Amniotic epithelial cell (primary cell): ENCODE data around the gene SDSL.

Source experiments
- DNase-seq: peaks from one replicate; pipeline ENCODE4 v3.0.0-alpha.2; 2010; ENCODE audit warnings: low read depth

SDSL gene

GRCh38 chr12:113468365-113469223, 46.4 kb downstream of the SDSL start:
- no peak for DNase-seq

- no peak for DNase-seq
These were observed 47.2 kb downstream of the SDSL start for GRCh38 chr12:113469224-113469948.

GRCh38 chr12:113469949-113470743, 48.0 kb downstream of the SDSL start:
- DNase-seq: no peak

GRCh38 chr12:113470871-113471618, 48.9 kb downstream of the SDSL start:
- no peak for DNase-seq

GRCh38 chr12:113471619-113472171, 49.5 kb downstream of the SDSL start, which contains the start of gene LHX5:
TSS of gene LHX5 (minus strand) at chr12:113471871. CDS start at chr12:113471498, 373 bp downstream.
- DNase-seq: no peak

- DNase-seq: no peak
These were observed 50.3 kb downstream of the SDSL start for GRCh38 chr12:113472191-113473121.

- DNase-seq: no peak
These were observed 51.2 kb downstream of the SDSL start for GRCh38 chr12:113473400-113473799.

- DNase-seq: no peak
These were observed 51.8 kb downstream of the SDSL start for GRCh38 chr12:113473942-113474341.

- no peak for DNase-seq
These were observed 52.7 kb downstream of the SDSL start for GRCh38 chr12:113474635-113475436.

- no peak for DNase-seq
These were observed 53.4 kb downstream of the SDSL start for GRCh38 chr12:113475451-113476175.

GRCh38 chr12:113476176-113476986, 54.2 kb downstream of the SDSL start:
- DNase-seq: no peak

GRCh38 chr12:113477171-113477841, 55.1 kb downstream of the SDSL start:
- DNase-seq: no peak

- DNase-seq: no peak
These were observed 55.6 kb downstream of the SDSL start for GRCh38 chr12:113477842-113478215.

GRCh38 chr12:113478351-113479011, 56.3 kb downstream of the SDSL start:
- no peak for DNase-seq

- no peak for DNase-seq
These were observed 57.0 kb downstream of the SDSL start for GRCh38 chr12:113479216-113479589.

GRCh38 chr12:113479590-113480335, 57.6 kb downstream of the SDSL start:
- peak; percentile 25 for DNase-seq
